Keratinocyte (primary cell): ENCODE data around the gene FBXO3. TPM values are rescaled to one million over a fixed set of nuclear protein-coding genes. Genes with fewer than 3 reads are reported as not detected.

ENCODE experiments used
- DNase-seq: peaks from one replicate; pipeline ENCODE4 v3.0.0-alpha.2; 2011; ENCODE audit warnings: low read depth, missing footprints, low spot score
- FAIRE-seq: peaks from 2 replicates; lab custom pipeline; 2011; peaks lifted over from hg19 to GRCh38; lab: Jason Lieb, UNC
- H2AFZ ChIP-seq: 2 replicates; pipeline ENCODE4 v1.6.0; 2012; ENCODE audit warnings: low read length, control low read depth, inconsistent platforms; ENCODE audit not compliant: control insufficient read depth
- H3K27ac ChIP-seq: 2 replicates; pipeline ENCODE4 v1.5.1; 2011; ENCODE audit warnings: low read length; ENCODE audit not compliant: control insufficient read depth, insufficient read depth
- H3K27me3 ChIP-seq: 3 replicates; pipeline ENCODE4 v1.6.0; 2011; ENCODE audit warnings: low read length; ENCODE audit not compliant: control insufficient read depth, insufficient read depth; ENCODE audit errors: extremely low read depth
- H3K36me3 ChIP-seq, 2 experiments: 2 replicates in 1 of 2; 3 replicates in 1 of 2; pipeline ENCODE4 v1.5.1; 2011; ENCODE audit warnings: low read length in 2 of 2, mild to moderate bottlenecking in 1 of 2; ENCODE audit not compliant: control insufficient read depth in 2 of 2, insufficient read depth in 2 of 2; ENCODE audit errors: extremely low read depth in 1 of 2
- H3K4me1 ChIP-seq: 3 replicates; pipeline ENCODE4 v1.5.1; 2011; ENCODE audit warnings: low read length; ENCODE audit not compliant: control insufficient read depth, insufficient read depth; ENCODE audit errors: extremely low read depth
- H3K4me2 ChIP-seq: 3 replicates; pipeline ENCODE4 v1.6.0; 2011; ENCODE audit warnings: low read depth, low read length; ENCODE audit not compliant: control insufficient read depth, insufficient read depth; ENCODE audit errors: extremely low read depth
- H3K4me3 ChIP-seq, 3 experiments: fragments of 200-600 bp in 1 of 3; sonication (generic) in 1 of 3; 2 replicates in 2 of 3; 3 replicates in 1 of 3; pipeline ENCODE4 v1.5.1; 2011 to 2016; ENCODE audit warnings: low read length in 3 of 3, mild to moderate bottlenecking in 3 of 3, control low read depth in 2 of 3, inconsistent platforms in 1 of 3, low read depth in 1 of 3, mixed read lengths in 1 of 3, mixed run types in 1 of 3, moderate library complexity in 1 of 3; ENCODE audit not compliant: control insufficient read depth in 2 of 3, insufficient read depth in 2 of 3; ENCODE audit errors: extremely low read depth in 1 of 3
- H3K79me2 ChIP-seq: 2 replicates; pipeline ENCODE4 v1.6.0; 2012; ENCODE audit warnings: low read length; ENCODE audit not compliant: control insufficient read depth, insufficient read depth
- H3K9ac ChIP-seq: 3 replicates; pipeline ENCODE4 v1.6.0; 2011; ENCODE audit warnings: low read length; ENCODE audit not compliant: control insufficient read depth, insufficient read depth; ENCODE audit errors: extremely low read depth
- H3K9me1 ChIP-seq: 3 replicates; pipeline ENCODE4 v1.6.0; 2011; ENCODE audit warnings: low read length; ENCODE audit not compliant: control insufficient read depth, insufficient read depth; ENCODE audit errors: extremely low read depth
- H3K9me3 ChIP-seq: 2 replicates; pipeline ENCODE4 v1.5.1; 2012; ENCODE audit warnings: low read depth, low read length; ENCODE audit not compliant: control insufficient read depth
- H4K20me1 ChIP-seq: 3 replicates; pipeline ENCODE4 v1.6.0; 2011; ENCODE audit warnings: low read length; ENCODE audit not compliant: control insufficient read depth, insufficient read depth; ENCODE audit errors: extremely low read depth
- CTCF ChIP-seq, 3 experiments: IDR thresholded peaks in 1 of 3; conservative IDR thresholded peaks in 1 of 3; optimal IDR thresholded peaks in 1 of 3; 2 replicates in 2 of 3; 3 replicates in 1 of 3; pipeline versions ENCODE3 to v1.5.1; 2011; ENCODE audit warnings: low read length in 3 of 3, mild to moderate bottlenecking in 3 of 3, moderate library complexity in 2 of 3, control low read depth in 1 of 3, inconsistent platforms in 1 of 3; ENCODE audit not compliant: insufficient read depth in 2 of 3; ENCODE audit errors: extremely low read depth in 1 of 3
- EZH2 ChIP-seq: IDR thresholded peaks from one replicate; pipeline ENCODE4 v1.6.1; 2012; ENCODE audit warnings: inconsistent platforms, mild to moderate bottlenecking, low read length, moderate library complexity
- dilution Hi-C: fragments of 300-500 bp; cut with MboI; formaldehyde crosslinking; loops from one replicate; pipeline ENCODE4 v1.7.0; 2020; ENCODE audit warnings: low sequenced_read_pairs; ENCODE audit not compliant: extremely low pct_ligation_motif_present
- polyA plus RNA-seq, 5 experiments: library from polyadenylated mRNA; depleted of rRNA in 3 of 5; stranded (reverse) in 3 of 5; stranded (forward) in 1 of 5; unstranded in 1 of 5; fragments of >200 nt; gene quantifications; 1 replicate in 1 of 5; 2 replicates in 3 of 5; 3 replicates in 1 of 5; pipeline versions ENCODE4 v1.2.1 to v1.2.3, GENCODE V29; 2011 to 2012; ENCODE audit warnings: missing spikeins in 2 of 5, low read depth in 1 of 5, low replicate concordance in 1 of 5

FBXO3 gene
- polyA plus RNA-seq, 1 donor (not counting 4 experiments of a cell fraction or from before 2014, with no cell fraction given) = 68.6 TPM

GRCh38 chr11:33694346-33695050, 79.8 kb downstream of the FBXO3 start:
- no peaks in the 10 kb centered on the region for H3K9me1 ChIP-seq
- TF ChIP-seq CTCF (optimal IDR thresholded peaks at IDR 0.05 in 1 of 3, IDR thresholded peaks at IDR 0.05 in 1 of 3, conservative IDR thresholded peaks at IDR 0.05 in 1 of 3; ENCODE audit: extremely low read depth in 1 of 3, insufficient read depth in 2 of 3, low read length in 3 of 3) = no peak
- TF ChIP-seq EZH2 = no peak
- no peaks in the 10 kb centered on the region for H3K9me3 ChIP-seq
- H2AFZ ChIP-seq = no peak overlapping the region
- H3K4me3 ChIP-seq = no peak overlapping the region
- FAIRE-seq (no peak), DNase-seq (no peak)
- peaks cover 75% of the 10 kb centered on the region for H3K4me1 ChIP-seq
- no peak overlapping the region for H3K4me2 ChIP-seq
- H3K27me3 ChIP-seq = no peaks in the 10 kb centered on the region
- no peak overlapping the region for H3K27ac ChIP-seq
- H3K36me3 ChIP-seq = peaks cover 0 to 2% of the 10 kb centered on the region in 2 experiments
- no peaks in the 10 kb centered on the region for H3K79me2 ChIP-seq
- dilution Hi-C loops = no loop called here
- no peaks in the 10 kb centered on the region for H4K20me1 ChIP-seq
- H3K9ac ChIP-seq = no peak overlapping the region

GRCh38 chr11:33692541-33692940, 81.8 kb downstream of the FBXO3 start:
- no peak for TF ChIP-seq CTCF (optimal IDR thresholded peaks at IDR 0.05 in 1 of 3, IDR thresholded peaks at IDR 0.05 in 1 of 3, conservative IDR thresholded peaks at IDR 0.05 in 1 of 3; ENCODE audit: extremely low read depth in 1 of 3, insufficient read depth in 2 of 3, low read length in 3 of 3)
- no peak for TF ChIP-seq EZH2

More at GRCh38 chr11:33692541-33692940, 81.8 kb downstream of the FBXO3 start:
- Histone ChIP-seq H3K27me3 (no peaks in the 10 kb centered on the region), H3K9me1 (no peaks in the 10 kb centered on the region), H4K20me1 (no peaks in the 10 kb centered on the region), H2AFZ (no peak overlapping the region), H3K9me3 (no peaks in the 10 kb centered on the region), H3K79me2 (no peaks in the 10 kb centered on the region), H3K27ac (peak overlapping the region; percentile 99), H3K4me3 (no peak overlapping the region), H3K4me2 (peak overlapping the region; percentile 50), H3K36me3 (peaks cover 0 to 2% of the 10 kb centered on the region in 2 experiments), H3K9ac (peak overlapping the region; percentile 79), H3K4me1 (peaks cover 85% of the 10 kb centered on the region)
- FAIRE-seq (peak; percentile 48), DNase-seq (no peak)
- dilution Hi-C loops = no loop called here
